Muscle layer of colon (tissue), 2 donors: ENCODE measurements around the gene VGLL1.

Experiments
- H3K27ac ChIP-seq: one replicate; pipeline ENCODE4 v1.7.0; 2013; ENCODE audit warnings: low read depth, mild to moderate bottlenecking, low read length, moderate library complexity
- H3K27me3 ChIP-seq, 2 donors: one replicate each; pipeline ENCODE4 v1.7.0; 2013; ENCODE audit warnings: low read length in 2 of 2, mild to moderate bottlenecking in 2 of 2; ENCODE audit not compliant: insufficient read depth in 2 of 2, control insufficient read depth in 1 of 2
- H3K36me3 ChIP-seq: one replicate; pipeline ENCODE4 v1.7.0; 2013; ENCODE audit warnings: mild to moderate bottlenecking, low read length; ENCODE audit not compliant: insufficient read depth
- H3K4me1 ChIP-seq: one replicate; pipeline ENCODE4 v1.7.0; 2013; ENCODE audit warnings: mild to moderate bottlenecking, low read length; ENCODE audit not compliant: insufficient read depth
- H3K4me3 ChIP-seq, 2 donors: one replicate each; pipeline ENCODE4 v1.7.0; 2013; ENCODE audit warnings: low read length in 2 of 2, low read depth in 1 of 2, mild to moderate bottlenecking in 1 of 2, moderate library complexity in 1 of 2
- H3K9ac ChIP-seq: one replicate; pipeline ENCODE4 v1.7.0; 2013; ENCODE audit warnings: low read length
- H3K9me3 ChIP-seq: one replicate; pipeline ENCODE4 v1.7.0; 2013; ENCODE audit warnings: mild to moderate bottlenecking, low read length
- donor health status: abdominal sarcoma.
- donor health status: Adenocarcinoma of cecum.

The VGLL1 gene

GRCh38 chrX:136531951-136532350 lies at the start of gene VGLL1:
VGLL1 (plus strand) TSS chrX:136532215; CDS start chrX:136536021, 3,806 bp downstream.
- Histone ChIP-seq H3K4me1 (peaks cover 1% of the 10 kb centered on the region), H3K4me3 (no peak within 1 kb of the TSS), H3K9me3 (no peaks in the 10 kb centered on the region), H3K27ac (no peak within 1 kb of the TSS), H3K27me3 (no peaks in the 10 kb centered on the region), H3K36me3 (no peaks in the 10 kb centered on the region), H3K9ac (no peak within 1 kb of the TSS)

- Histone ChIP-seq H3K9ac (no peak within 1 kb of the TSS), H3K27me3 (peaks cover 5 to 10% of the 10 kb centered on the region in 2 donors), H3K4me3 (no peak within 1 kb of the TSS), H3K9me3 (no peaks in the 10 kb centered on the region), H3K4me1 (no peaks in the 10 kb centered on the region), H3K27ac (no peak within 1 kb of the TSS), H3K36me3 (no peaks in the 10 kb centered on the region)
These were observed 44.4 kb upstream of the VGLL1 start, which contains the start of gene BRS3 for GRCh38 chrX:136487647-136488046. BRS3 (plus strand) TSS chrX:136487947; CDS start chrX:136488115, 168 bp downstream.

- no peak overlapping the region for H3K27ac ChIP-seq
- no peaks in the 10 kb centered on the region for H3K4me1 ChIP-seq
- H3K27me3 ChIP-seq = peaks cover 4 to 10% of the 10 kb centered on the region in 2 donors
- no peak overlapping the region for H3K9ac ChIP-seq
- no peaks in the 10 kb centered on the region for H3K36me3 ChIP-seq
- no peak overlapping the region for H3K4me3 ChIP-seq
- no peaks in the 10 kb centered on the region for H3K9me3 ChIP-seq
These were observed 43.3 kb upstream of the VGLL1 start for GRCh38 chrX:136488706-136489105.

- Histone ChIP-seq H3K4me1 (no peaks in the 10 kb centered on the region), H3K9ac (no peak overlapping the region), H3K9me3 (no peaks in the 10 kb centered on the region), H3K4me3 (no peak overlapping the region), H3K36me3 (no peaks in the 10 kb centered on the region), H3K27me3 (peaks cover 4 to 7% of the 10 kb centered on the region in 2 donors), H3K27ac (no peak overlapping the region)
These were observed 40.2 kb upstream of the VGLL1 start for GRCh38 chrX:136491832-136492231.

GRCh38 chrX:136493011-136493410 lies 39.0 kb upstream of the VGLL1 start:
- Histone ChIP-seq H3K9ac (no peak overlapping the region), H3K4me3 (no peak overlapping the region), H3K4me1 (no peaks in the 10 kb centered on the region), H3K9me3 (no peaks in the 10 kb centered on the region), H3K27me3 (peaks cover 4 to 7% of the 10 kb centered on the region in 2 donors), H3K36me3 (no peaks in the 10 kb centered on the region), H3K27ac (no peak overlapping the region)

- no peaks in the 10 kb centered on the region for H3K9me3 ChIP-seq
- H3K27ac ChIP-seq = no peak overlapping the region
- H3K4me1 ChIP-seq = no peaks in the 10 kb centered on the region
- H3K9ac ChIP-seq = no peak overlapping the region
- peaks cover 4 to 7% of the 10 kb centered on the region in 2 donors for H3K27me3 ChIP-seq
- H3K36me3 ChIP-seq = no peaks in the 10 kb centered on the region
- H3K4me3 ChIP-seq = no peak overlapping the region
These were observed 37.0 kb upstream of the VGLL1 start for GRCh38 chrX:136495043-136495442.

- H3K4me1 ChIP-seq = no peaks in the 10 kb centered on the region
- H3K27ac ChIP-seq = peak overlapping the region; percentile 59
- peak overlapping the region; percentile 5 to 52 for H3K4me3 ChIP-seq
- peaks cover 3% of the 10 kb centered on the region for H3K36me3 ChIP-seq
- peaks cover 2 to 4% of the 10 kb centered on the region in 2 donors for H3K27me3 ChIP-seq
- H3K9ac ChIP-seq = peak overlapping the region; percentile 4
- H3K9me3 ChIP-seq = no peaks in the 10 kb centered on the region
These were observed 35.7 kb upstream of the VGLL1 start for GRCh38 chrX:136496186-136496763.

- peak overlapping the region; percentile 4 for H3K9ac ChIP-seq
- H3K36me3 ChIP-seq = peaks cover 8% of the 10 kb centered on the region
- H3K27ac ChIP-seq = peak overlapping the region; percentile 59
- peaks cover 0 to 4% of the 10 kb centered on the region in 2 donors for H3K27me3 ChIP-seq
- H3K9me3 ChIP-seq = no peaks in the 10 kb centered on the region
- peak overlapping the region; percentile 53 to 64 for H3K4me3 ChIP-seq
- H3K4me1 ChIP-seq = no peaks in the 10 kb centered on the region
These were observed 35.1 kb upstream of the VGLL1 start for GRCh38 chrX:136496764-136497555.

GRCh38 chrX:136497556-136498052 lies 34.4 kb upstream of the VGLL1 start, which contains the start of gene HTATSF1:
HTATSF1 (plus strand) TSS chrX:136497592; CDS start chrX:136497685, 93 bp downstream.
- no peaks in the 10 kb centered on the region for H3K4me1 ChIP-seq
- peaks cover 8% of the 10 kb centered on the region for H3K36me3 ChIP-seq
- peak within 1 kb of the TSS; percentile 53 to 64 for H3K4me3 ChIP-seq
- H3K27ac ChIP-seq = peak within 1 kb of the TSS; percentile 59
- H3K9me3 ChIP-seq = no peaks in the 10 kb centered on the region
- H3K27me3 ChIP-seq = peaks cover 0 to 4% of the 10 kb centered on the region in 2 donors
- peak within 1 kb of the TSS; percentile 64 for H3K9ac ChIP-seq

- no peaks in the 10 kb centered on the region for H3K4me1 ChIP-seq
- H3K27ac ChIP-seq = no peak overlapping the region
- no peaks in the 10 kb centered on the region for H3K9me3 ChIP-seq
- no peaks in the 10 kb centered on the region for H3K36me3 ChIP-seq
- H3K4me3 ChIP-seq = no peak overlapping the region
- H3K27me3 ChIP-seq = no peaks in the 10 kb centered on the region
- no peak overlapping the region for H3K9ac ChIP-seq
These were observed 12.9 kb upstream of the VGLL1 start for GRCh38 chrX:136519069-136519468.

- Histone ChIP-seq H3K4me3 (no peak overlapping the region), H3K9ac (no peak overlapping the region), H3K4me1 (peaks cover 18% of the 10 kb centered on the region), H3K9me3 (no peaks in the 10 kb centered on the region), H3K36me3 (no peaks in the 10 kb centered on the region), H3K27me3 (no peaks in the 10 kb centered on the region), H3K27ac (no peak overlapping the region)
These were observed 8.2 kb upstream of the VGLL1 start for GRCh38 chrX:136523770-136524169.
